GM21723 (cell line): Measurements from ENCODE around the gene DMD.

Experiments
- ATAC-seq: cut with Tn5 transposase; IDR thresholded peaks from one replicate; pipeline ENCODE4 v1.9.1; 2021; ENCODE audit warnings: mild to moderate bottlenecking, moderate library complexity; ENCODE audit not compliant: unreplicated experiment

Gene DMD

GRCh38 chrX:31266203-31267076, 1944.9 kb downstream of the DMD start:
- ATAC-seq: peak; percentile 90

GRCh38 chrX:31265383-31265782, 1946.0 kb downstream of the DMD start:
- ATAC-seq: no peak

GRCh38 chrX:31260351-31260750, 1951.0 kb downstream of the DMD start:
- ATAC-seq: no peak

GRCh38 chrX:31258166-31258565, 1953.2 kb downstream of the DMD start:
- ATAC-seq: no peak

GRCh38 chrX:31255310-31256033, 1955.9 kb downstream of the DMD start:
- ATAC-seq: no peak

GRCh38 chrX:31252133-31252532, 1959.2 kb downstream of the DMD start:
- ATAC-seq: no peak

GRCh38 chrX:31251336-31251735, 1960.0 kb downstream of the DMD start:
- no peak for ATAC-seq

- no peak for ATAC-seq
Observed at GRCh38 chrX:31245714-31246113, 1965.6 kb downstream of the DMD start.

- ATAC-seq: no peak
Observed at GRCh38 chrX:31243804-31244203, 1967.5 kb downstream of the DMD start.

GRCh38 chrX:31240982-31241381, 1970.4 kb downstream of the DMD start:
- peak; percentile 38 for ATAC-seq

GRCh38 chrX:31237189-31237588, 1974.2 kb downstream of the DMD start:
- peak; percentile 59 for ATAC-seq

- peak; percentile 54 for ATAC-seq
Observed at GRCh38 chrX:31236231-31236630, 1975.1 kb downstream of the DMD start.

- no peak for ATAC-seq
Observed at GRCh38 chrX:31233941-31234496, 1977.3 kb downstream of the DMD start.

- ATAC-seq: no peak
Observed at GRCh38 chrX:31232506-31232905, 1978.8 kb downstream of the DMD start.

GRCh38 chrX:31228909-31229308, 1982.4 kb downstream of the DMD start:
- peak; percentile 96 for ATAC-seq

- no peak for ATAC-seq
Observed at GRCh38 chrX:31228415-31228832, 1982.9 kb downstream of the DMD start.

- ATAC-seq: no peak
Observed at GRCh38 chrX:31227250-31227649, 1984.1 kb downstream of the DMD start.

GRCh38 chrX:31225819-31226218, 1985.5 kb downstream of the DMD start:
- no peak for ATAC-seq

GRCh38 chrX:31224381-31225012, 1986.9 kb downstream of the DMD start:
- no peak for ATAC-seq

- ATAC-seq: peak; percentile 82
Observed at GRCh38 chrX:31223817-31224216, 1987.5 kb downstream of the DMD start.

- no peak for ATAC-seq
Observed at GRCh38 chrX:31222946-31223345, 1988.4 kb downstream of the DMD start.
